ENCODE measurements around the gene COG6.

COG6 gene

DNA sequence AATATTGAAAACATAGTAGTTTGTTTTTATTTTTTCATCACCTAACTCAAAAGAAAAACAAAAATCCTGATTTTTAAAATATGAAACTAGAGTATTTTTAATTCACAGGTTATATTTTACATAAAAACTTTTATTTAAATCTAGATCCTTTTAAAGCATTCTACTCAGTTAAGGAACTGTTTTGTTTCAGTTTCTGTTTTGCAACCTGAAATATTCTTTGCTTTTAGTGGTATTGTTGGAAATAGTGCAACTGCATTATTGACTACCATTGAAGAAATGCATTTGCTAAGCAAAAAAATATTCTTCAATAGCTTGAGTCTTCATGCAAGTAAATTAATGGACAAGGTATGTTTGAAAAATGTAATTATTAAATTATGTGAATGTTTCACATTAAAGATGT, 43.8 kb downstream of the COG6 start:
- H2AFZ ChIP-seq (ENCODE audit: insufficient read depth, low read length, poor library complexity): no peak overlapping the region
- no peaks in the 10 kb centered on the region for H3K79me1 ChIP-seq (ENCODE audit: low read length)
- H3K27ac ChIP-seq (ENCODE audit: low read depth, low read length): no peak overlapping the region
- H4K12ac ChIP-seq (ENCODE audit: low read depth, low read length): no peak overlapping the region
- no peak overlapping the region for H3K4ac ChIP-seq (ENCODE audit: low read depth, low read length)
- H3K4me1 ChIP-seq (ENCODE audit: control insufficient read depth in 1 of 2, insufficient read depth in 2 of 2, low read length in 2 of 2): no peaks in the 10 kb centered on the region
- no peak overlapping the region for H3K4me3 ChIP-seq (ENCODE audit: low read depth, low read length)
- H3K4me2 ChIP-seq (ENCODE audit: low read length): no peak overlapping the region
- no peak overlapping the region for H3K18ac ChIP-seq (ENCODE audit: low read length)
- no peak overlapping the region for H2BK12ac ChIP-seq (ENCODE audit: low read length)
- no peak for DNase-seq
- H3K9me3 ChIP-seq (ENCODE audit: insufficient read depth, low read depth, low read length): no peaks in the 10 kb centered on the region
- H3K23ac ChIP-seq (ENCODE audit: low read length): no peak overlapping the region
- H3K27me3 ChIP-seq (ENCODE audit: insufficient read depth, low read length): no peaks in the 10 kb centered on the region
- H3K36me3 ChIP-seq (ENCODE audit: control insufficient read depth in 1 of 2, insufficient read depth in 2 of 2, low read length in 2 of 2): peaks cover 0 to 3% of the 10 kb centered on the region in 2 experiments
- H4K8ac ChIP-seq (ENCODE audit: low read depth, low read length): no peak overlapping the region
- H2BK5ac ChIP-seq (ENCODE audit: low read depth, low read length, poor library complexity): no peak overlapping the region
- no peak overlapping the region for H4K91ac ChIP-seq (ENCODE audit: low read depth, low read length)
- H2BK120ac ChIP-seq (ENCODE audit: insufficient read depth, low read length, poor library complexity): no peak overlapping the region
- no peak overlapping the region for H3K9ac ChIP-seq (ENCODE audit: low read length)
- no peak overlapping the region for H2AK5ac ChIP-seq (ENCODE audit: low read length)
- no peaks in the 10 kb centered on the region for H3K79me2 ChIP-seq (ENCODE audit: control insufficient read depth, insufficient read depth, low read length, poor library complexity)
- H3K14ac ChIP-seq (ENCODE audit: low read length): no peak overlapping the region

DNA sequence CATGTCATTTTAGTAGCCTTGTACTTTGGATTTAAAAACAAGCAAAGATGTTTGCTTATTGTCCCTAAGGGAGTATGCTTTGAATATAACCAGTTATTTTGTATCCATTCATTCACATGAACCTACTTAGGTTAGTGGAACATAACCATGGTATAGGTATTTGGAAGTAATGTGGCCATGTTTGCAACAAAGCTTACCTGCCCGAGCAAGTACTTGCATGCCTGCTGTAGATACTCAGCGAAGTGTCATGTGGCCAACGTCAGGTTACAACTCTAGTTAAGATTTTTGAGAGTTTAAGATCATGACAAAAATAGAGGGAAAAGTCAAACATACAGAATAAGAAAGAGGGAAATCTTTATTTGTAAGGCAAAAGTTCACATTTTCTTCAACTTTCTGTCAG, 57.2 kb downstream of the COG6 start:
- Histone ChIP-seq H3K9ac (ENCODE audit: low read length) (no peak overlapping the region), H3K23ac (ENCODE audit: low read length) (no peak overlapping the region), H3K18ac (ENCODE audit: low read length) (no peak overlapping the region), H4K8ac (ENCODE audit: low read depth, low read length) (no peak overlapping the region), H3K9me3 (ENCODE audit: insufficient read depth, low read depth, low read length) (peaks cover 2% of the 10 kb centered on the region), H3K4me3 (ENCODE audit: low read depth, low read length) (no peak overlapping the region), H4K12ac (ENCODE audit: low read depth, low read length) (no peak overlapping the region), H2AFZ (ENCODE audit: insufficient read depth, low read length, poor library complexity) (no peak overlapping the region), H3K4ac (ENCODE audit: low read depth, low read length) (no peak overlapping the region), H2AK5ac (ENCODE audit: low read length) (no peak overlapping the region), H3K4me1 (ENCODE audit: control insufficient read depth in 1 of 2, insufficient read depth in 2 of 2, low read length in 2 of 2) (no peaks in the 10 kb centered on the region), H4K91ac (ENCODE audit: low read depth, low read length) (no peak overlapping the region), H2BK120ac (ENCODE audit: insufficient read depth, low read length, poor library complexity) (no peak overlapping the region), H3K79me2 (ENCODE audit: control insufficient read depth, insufficient read depth, low read length, poor library complexity) (no peaks in the 10 kb centered on the region), H2BK5ac (ENCODE audit: low read depth, low read length, poor library complexity) (no peak overlapping the region), H3K79me1 (ENCODE audit: low read length) (no peaks in the 10 kb centered on the region), H3K27me3 (ENCODE audit: insufficient read depth, low read length) (no peaks in the 10 kb centered on the region), H3K14ac (ENCODE audit: low read length) (no peak overlapping the region), H3K27ac (ENCODE audit: low read depth, low read length) (no peak overlapping the region), H3K36me3 (ENCODE audit: control insufficient read depth in 1 of 2, insufficient read depth in 2 of 2, low read length in 2 of 2) (peaks cover 3% of the 10 kb centered on the region in 2 experiments), H2BK12ac (ENCODE audit: low read length) (no peak overlapping the region), H3K4me2 (ENCODE audit: low read length) (no peak overlapping the region)
- peak; percentile 2 to 17 for DNase-seq
- WGBS (ENCODE audit: extremely low coverage, insufficient coverage, insufficient read length): no CpG with 5 or more reads among the region's 3 CpGs

DNA sequence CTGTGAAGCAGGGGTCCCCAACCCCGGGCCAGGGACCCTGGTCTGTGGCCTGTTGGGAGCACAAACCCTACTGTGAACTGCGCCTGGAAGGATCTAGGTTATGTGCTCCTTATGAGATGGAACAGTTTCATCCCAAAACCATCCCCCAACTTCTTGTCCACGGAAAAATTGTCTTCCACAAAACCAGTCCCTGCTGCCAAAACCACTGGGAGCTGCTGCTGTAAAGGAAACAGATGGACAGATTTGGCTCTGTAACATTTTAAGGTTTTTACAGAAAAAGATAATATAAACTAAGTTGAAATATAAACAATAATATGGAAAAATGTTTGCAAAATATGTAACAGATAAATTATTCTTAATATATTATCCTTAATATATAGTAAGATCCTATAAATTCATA, 73.7 kb downstream of the COG6 start:
- Histone ChIP-seq H3K4ac (ENCODE audit: low read depth, low read length) (no peak overlapping the region), H2AK5ac (ENCODE audit: low read length) (no peak overlapping the region), H3K27ac (ENCODE audit: low read depth, low read length) (no peak overlapping the region), H2BK120ac (ENCODE audit: insufficient read depth, low read length, poor library complexity) (no peak overlapping the region), H3K14ac (ENCODE audit: low read length) (no peak overlapping the region), H4K91ac (ENCODE audit: low read depth, low read length) (no peak overlapping the region), H3K79me1 (ENCODE audit: low read length) (no peaks in the 10 kb centered on the region), H3K27me3 (ENCODE audit: insufficient read depth, low read length) (no peaks in the 10 kb centered on the region), H3K18ac (ENCODE audit: low read length) (no peak overlapping the region), H3K36me3 (ENCODE audit: control insufficient read depth in 1 of 2, insufficient read depth in 2 of 2, low read length in 2 of 2) (peaks cover 6 to 8% of the 10 kb centered on the region in 2 experiments), H3K79me2 (ENCODE audit: control insufficient read depth, insufficient read depth, low read length, poor library complexity) (no peaks in the 10 kb centered on the region), H4K8ac (ENCODE audit: low read depth, low read length) (no peak overlapping the region), H2AFZ (ENCODE audit: insufficient read depth, low read length, poor library complexity) (no peak overlapping the region), H3K23ac (ENCODE audit: low read length) (no peak overlapping the region), H3K4me2 (ENCODE audit: low read length) (no peak overlapping the region), H3K4me3 (ENCODE audit: low read depth, low read length) (no peak overlapping the region), H2BK5ac (ENCODE audit: low read depth, low read length, poor library complexity) (no peak overlapping the region), H4K12ac (ENCODE audit: low read depth, low read length) (no peak overlapping the region), H3K9me3 (ENCODE audit: insufficient read depth, low read depth, low read length) (no peaks in the 10 kb centered on the region), H3K4me1 (ENCODE audit: control insufficient read depth in 1 of 2, insufficient read depth in 2 of 2, low read length in 2 of 2) (no peaks in the 10 kb centered on the region), H2BK12ac (ENCODE audit: low read length) (no peak overlapping the region), H3K9ac (ENCODE audit: low read length) (no peak overlapping the region)
- WGBS (ENCODE audit: extremely low coverage, insufficient coverage, insufficient read length): no CpG with 5 or more reads among the region's 3 CpGs
- no peak for DNase-seq

DNA sequence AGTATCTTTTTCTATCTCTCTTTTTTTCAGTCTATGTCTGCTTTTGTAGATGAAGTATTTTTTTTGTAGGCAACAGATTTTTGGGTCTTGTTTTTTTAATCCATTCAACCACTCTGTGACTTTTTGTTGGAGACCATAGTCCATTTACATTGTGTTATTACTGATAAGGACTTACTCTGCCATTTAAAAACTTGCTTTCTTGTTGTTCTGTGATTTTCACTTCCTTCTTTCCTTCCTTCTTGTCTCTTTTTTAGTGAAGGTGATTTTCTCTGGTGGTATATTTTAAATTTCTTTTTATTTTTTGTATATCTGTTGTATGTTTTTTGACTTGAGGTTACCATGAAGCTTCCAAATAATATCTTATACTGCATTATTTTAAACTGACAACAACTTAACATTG, 79.5 kb downstream of the COG6 start:
- no peak overlapping the region for H2AFZ ChIP-seq (ENCODE audit: insufficient read depth, low read length, poor library complexity)
- no peak overlapping the region for H3K9ac ChIP-seq (ENCODE audit: low read length)
- H3K9me3 ChIP-seq (ENCODE audit: insufficient read depth, low read depth, low read length): peaks cover 3% of the 10 kb centered on the region
- no peak overlapping the region for H3K14ac ChIP-seq (ENCODE audit: low read length)
- no peak overlapping the region for H4K12ac ChIP-seq (ENCODE audit: low read depth, low read length)
- H3K79me2 ChIP-seq (ENCODE audit: control insufficient read depth, insufficient read depth, low read length, poor library complexity): no peaks in the 10 kb centered on the region
- no peak overlapping the region for H3K23ac ChIP-seq (ENCODE audit: low read length)
- no peak overlapping the region for H3K4me2 ChIP-seq (ENCODE audit: low read length)
- no peaks in the 10 kb centered on the region for H3K27me3 ChIP-seq (ENCODE audit: insufficient read depth, low read length)
- no peak overlapping the region for H2BK12ac ChIP-seq (ENCODE audit: low read length)
- no peak overlapping the region for H4K8ac ChIP-seq (ENCODE audit: low read depth, low read length)
- peaks cover 8 to 13% of the 10 kb centered on the region in 2 experiments for H3K36me3 ChIP-seq (ENCODE audit: control insufficient read depth in 1 of 2, insufficient read depth in 2 of 2, low read length in 2 of 2)
- H2BK120ac ChIP-seq (ENCODE audit: insufficient read depth, low read length, poor library complexity): no peak overlapping the region
- no peak for DNase-seq
- H3K18ac ChIP-seq (ENCODE audit: low read length): no peak overlapping the region
- H3K4me1 ChIP-seq (ENCODE audit: control insufficient read depth in 1 of 2, insufficient read depth in 2 of 2, low read length in 2 of 2): no peaks in the 10 kb centered on the region
- H3K4me3 ChIP-seq (ENCODE audit: low read depth, low read length): no peak overlapping the region
- no peak overlapping the region for H4K91ac ChIP-seq (ENCODE audit: low read depth, low read length)
- no peak overlapping the region for H3K4ac ChIP-seq (ENCODE audit: low read depth, low read length)
- no peaks in the 10 kb centered on the region for H3K79me1 ChIP-seq (ENCODE audit: low read length)
- no peak overlapping the region for H2BK5ac ChIP-seq (ENCODE audit: low read depth, low read length, poor library complexity)
- H2AK5ac ChIP-seq (ENCODE audit: low read length): no peak overlapping the region
- H3K27ac ChIP-seq (ENCODE audit: low read depth, low read length): no peak overlapping the region

DNA sequence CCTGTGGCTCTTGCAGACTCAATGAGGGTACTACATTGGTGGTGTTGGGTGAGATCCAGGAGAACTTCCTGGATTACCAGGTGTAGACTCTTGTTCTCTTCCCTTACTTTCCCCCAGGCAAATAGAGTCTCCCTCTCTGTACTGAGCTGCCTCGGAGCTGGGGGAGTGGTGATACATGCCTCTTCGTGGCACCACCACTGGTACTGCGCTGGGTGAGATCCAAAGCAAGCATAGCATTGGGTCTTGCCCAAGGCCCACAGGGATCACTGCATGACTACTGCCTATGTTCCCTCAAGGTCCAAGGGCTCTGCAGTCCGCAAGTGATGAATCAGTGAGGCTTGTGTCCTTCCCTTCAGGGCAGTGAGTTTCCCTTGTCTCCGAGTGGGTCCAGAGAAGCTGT, 81.6 kb downstream of the COG6 start:
- H3K14ac ChIP-seq (ENCODE audit: low read length): no peak overlapping the region
- no peak overlapping the region for H2AK5ac ChIP-seq (ENCODE audit: low read length)
- H3K79me1 ChIP-seq (ENCODE audit: low read length): no peaks in the 10 kb centered on the region
- no peak for DNase-seq
- H3K18ac ChIP-seq (ENCODE audit: low read length): no peak overlapping the region
- no peak overlapping the region for H4K12ac ChIP-seq (ENCODE audit: low read depth, low read length)
- no peaks in the 10 kb centered on the region for H3K27me3 ChIP-seq (ENCODE audit: insufficient read depth, low read length)
- whole genome bisulfite sequencing (ENCODE audit: extremely low coverage, insufficient coverage, insufficient read length): no CpG with 5 or more reads among the region's 5 CpGs
- H2BK5ac ChIP-seq (ENCODE audit: low read depth, low read length, poor library complexity): no peak overlapping the region
- H3K9me3 ChIP-seq (ENCODE audit: insufficient read depth, low read depth, low read length): peaks cover 3% of the 10 kb centered on the region
- H4K91ac ChIP-seq (ENCODE audit: low read depth, low read length): no peak overlapping the region
- no peak overlapping the region for H3K4ac ChIP-seq (ENCODE audit: low read depth, low read length)
- H2BK120ac ChIP-seq (ENCODE audit: insufficient read depth, low read length, poor library complexity): no peak overlapping the region
- no peaks in the 10 kb centered on the region for H3K79me2 ChIP-seq (ENCODE audit: control insufficient read depth, insufficient read depth, low read length, poor library complexity)
- H3K4me2 ChIP-seq (ENCODE audit: low read length): no peak overlapping the region
- no peak overlapping the region for H3K4me3 ChIP-seq (ENCODE audit: low read depth, low read length)
- H2BK12ac ChIP-seq (ENCODE audit: low read length): no peak overlapping the region
- H3K36me3 ChIP-seq (ENCODE audit: control insufficient read depth in 1 of 2, insufficient read depth in 2 of 2, low read length in 2 of 2): peaks cover 6 to 11% of the 10 kb centered on the region in 2 experiments
- H4K8ac ChIP-seq (ENCODE audit: low read depth, low read length): no peak overlapping the region
- H2AFZ ChIP-seq (ENCODE audit: insufficient read depth, low read length, poor library complexity): no peak overlapping the region
- no peaks in the 10 kb centered on the region for H3K4me1 ChIP-seq (ENCODE audit: control insufficient read depth in 1 of 2, insufficient read depth in 2 of 2, low read length in 2 of 2)
- H3K9ac ChIP-seq (ENCODE audit: low read length): no peak overlapping the region
- H3K27ac ChIP-seq (ENCODE audit: low read depth, low read length): no peak overlapping the region
- no peak overlapping the region for H3K23ac ChIP-seq (ENCODE audit: low read length)

Measured in trophoblast cell (in vitro differentiated cells and primary cell).